ENCODE measurements around the gene NOL3. TPM values are rescaled to one million over a fixed set of nuclear protein-coding genes. Genes with fewer than 3 reads are reported as not detected.
A peak's percentile ranks its signal among the peaks of the same experiment; 100 is the strongest.

NOL3 gene
- total RNA-seq, 1 donor from 2014 or later, result 2.6 TPM

DNA sequence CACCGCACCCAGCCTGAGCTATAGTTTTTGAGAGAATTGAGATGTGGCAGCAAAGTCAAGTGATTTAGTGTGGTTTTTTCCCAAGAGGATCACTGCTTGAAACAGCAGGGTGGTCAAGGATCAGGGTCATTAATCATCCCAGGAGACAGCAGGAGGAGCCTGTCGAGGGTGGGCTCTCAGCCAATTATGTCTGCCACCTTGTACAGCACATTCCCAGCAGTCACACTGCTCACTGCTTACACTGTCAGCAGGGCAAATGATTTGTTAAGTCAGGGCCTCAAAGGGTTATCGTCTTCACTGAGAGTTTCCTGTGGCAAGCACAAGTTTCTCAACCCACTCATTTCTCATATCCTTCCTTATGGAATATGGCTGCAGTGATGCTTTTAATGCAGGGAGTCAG lies 32.7 kb upstream of the NOL3 start:
- Mint-ChIP-seq H3K4me1 (ENCODE audit: unreplicated experiment) (peaks cover 4% of the 10 kb centered on the region), H3K36me3 (ENCODE audit: low read depth, unreplicated experiment) (peaks cover 36% of the 10 kb centered on the region), H3K27me3 (ENCODE audit: unreplicated experiment) (no peaks in the 10 kb centered on the region), H3K4me3 (ENCODE audit: unreplicated experiment) (no peak overlapping the region), H3K9me3 (ENCODE audit: unreplicated experiment) (no peaks in the 10 kb centered on the region), H3K27ac (ENCODE audit: unreplicated experiment) (no peak overlapping the region)
- DNase-seq (ENCODE audit: low spot score), result no peak
- TF ChIP-seq, protein P1, sequence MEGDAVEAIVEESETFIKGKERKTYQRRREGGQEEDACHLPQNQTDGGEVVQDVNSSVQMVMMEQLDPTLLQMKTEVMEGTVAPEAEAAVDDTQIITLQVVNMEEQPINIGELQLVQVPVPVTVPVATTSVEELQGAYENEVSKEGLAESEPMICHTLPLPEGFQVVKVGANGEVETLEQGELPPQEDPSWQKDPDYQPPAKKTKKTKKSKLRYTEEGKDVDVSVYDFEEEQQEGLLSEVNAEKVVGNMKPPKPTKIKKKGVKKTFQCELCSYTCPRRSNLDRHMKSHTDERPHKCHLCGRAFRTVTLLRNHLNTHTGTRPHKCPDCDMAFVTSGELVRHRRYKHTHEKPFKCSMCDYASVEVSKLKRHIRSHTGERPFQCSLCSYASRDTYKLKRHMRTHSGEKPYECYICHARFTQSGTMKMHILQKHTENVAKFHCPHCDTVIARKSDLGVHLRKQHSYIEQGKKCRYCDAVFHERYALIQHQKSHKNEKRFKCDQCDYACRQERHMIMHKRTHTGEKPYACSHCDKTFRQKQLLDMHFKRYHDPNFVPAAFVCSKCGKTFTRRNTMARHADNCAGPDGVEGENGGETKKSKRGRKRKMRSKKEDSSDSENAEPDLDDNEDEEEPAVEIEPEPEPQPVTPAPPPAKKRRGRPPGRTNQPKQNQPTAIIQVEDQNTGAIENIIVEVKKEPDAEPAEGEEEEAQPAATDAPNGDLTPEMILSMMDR (IDR thresholded peaks at IDR 0.05; ENCODE audit: unreplicated experiment), result no peak

DNA sequence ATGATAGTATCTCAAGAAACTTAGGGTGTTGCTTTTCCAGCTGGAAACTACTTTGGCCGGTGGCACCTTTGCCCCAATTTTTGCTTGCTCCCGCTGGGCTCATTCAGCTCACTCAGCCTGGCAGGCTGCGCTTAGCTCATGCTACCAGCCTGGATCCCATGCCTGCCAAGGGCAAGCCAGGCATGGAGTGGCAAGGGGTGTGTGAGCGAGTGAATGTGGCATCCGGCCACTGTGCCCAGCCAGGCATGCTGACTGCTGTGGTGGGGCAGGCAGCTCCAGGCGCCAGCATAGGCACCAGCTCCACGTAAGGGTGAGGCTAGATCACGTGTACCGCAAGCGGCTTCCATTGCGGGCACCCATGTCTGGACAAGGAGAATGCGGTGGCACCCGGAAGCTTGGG lies 28.9 kb upstream of the NOL3 start:
- H3K36me3 Mint-ChIP-seq (ENCODE audit: low read depth, unreplicated experiment), result peaks cover 35% of the 10 kb centered on the region
- H3K4me1 Mint-ChIP-seq (ENCODE audit: unreplicated experiment), result no peaks in the 10 kb centered on the region
- H3K27me3 Mint-ChIP-seq (ENCODE audit: unreplicated experiment), result peaks cover 10% of the 10 kb centered on the region
- no peak for DNase-seq (ENCODE audit: low spot score)
- no peak overlapping the region for H3K27ac Mint-ChIP-seq (ENCODE audit: unreplicated experiment)
- no peaks in the 10 kb centered on the region for H3K9me3 Mint-ChIP-seq (ENCODE audit: unreplicated experiment)
- TF ChIP-seq, protein P1 (IDR thresholded peaks at IDR 0.05; ENCODE audit: unreplicated experiment), result no peak
- H3K4me3 Mint-ChIP-seq (ENCODE audit: unreplicated experiment), result no peak overlapping the region

DNA sequence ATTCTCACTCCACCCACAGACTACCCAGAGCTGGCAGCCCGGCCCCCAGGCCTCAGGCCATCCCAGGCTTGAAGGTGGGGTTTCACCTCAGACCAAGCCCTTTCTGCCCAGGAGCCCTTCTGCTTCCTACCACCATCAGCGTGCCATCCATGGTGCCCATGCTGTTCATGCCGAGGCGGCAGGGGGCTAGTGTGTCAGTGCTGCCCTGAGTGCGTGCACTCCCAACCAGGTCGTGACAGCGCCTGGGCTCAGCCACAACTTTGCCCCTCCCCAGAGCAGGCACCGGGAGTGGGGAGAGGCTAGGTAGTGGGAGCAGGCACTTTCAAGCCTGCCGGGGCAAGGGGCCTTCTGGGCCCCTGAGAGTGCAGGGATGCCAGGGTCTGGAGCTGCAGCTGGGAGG lies 28.0 kb upstream of the NOL3 start:
- Mint-ChIP-seq H3K4me1 (ENCODE audit: unreplicated experiment) (no peaks in the 10 kb centered on the region), H3K36me3 (ENCODE audit: low read depth, unreplicated experiment) (peaks cover 35% of the 10 kb centered on the region), H3K27ac (ENCODE audit: unreplicated experiment) (no peak overlapping the region), H3K27me3 (ENCODE audit: unreplicated experiment) (peaks cover 11% of the 10 kb centered on the region), H3K9me3 (ENCODE audit: unreplicated experiment) (no peaks in the 10 kb centered on the region), H3K4me3 (ENCODE audit: unreplicated experiment) (peak overlapping the region; percentile 53)
- TF ChIP-seq, protein P1 (IDR thresholded peaks at IDR 0.05; ENCODE audit: unreplicated experiment), result no peak
- no peak for DNase-seq (ENCODE audit: low spot score)

DNA sequence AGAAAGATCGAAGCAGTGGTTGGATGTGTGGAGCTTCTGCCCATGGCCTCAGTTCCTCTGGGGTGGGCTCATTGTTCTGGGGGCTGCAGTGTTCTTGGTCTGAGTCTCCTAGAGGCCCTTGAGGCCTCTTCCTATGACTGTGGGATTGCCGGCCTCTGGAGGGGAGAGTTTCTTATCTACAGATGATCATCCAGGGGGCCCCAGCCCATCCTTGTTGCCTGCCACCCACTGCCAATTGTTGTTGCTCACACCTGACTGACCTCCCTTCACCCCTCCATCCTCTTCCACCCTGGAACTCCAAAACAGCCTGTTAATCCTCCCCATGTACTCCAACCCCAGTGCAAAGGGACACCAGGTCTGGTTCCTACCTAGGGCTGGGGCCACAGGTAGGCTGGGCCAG lies 25.4 kb upstream of the NOL3 start:
- Mint-ChIP-seq H3K27me3 (ENCODE audit: unreplicated experiment) (peaks cover 19% of the 10 kb centered on the region), H3K4me1 (ENCODE audit: unreplicated experiment) (no peaks in the 10 kb centered on the region), H3K27ac (ENCODE audit: unreplicated experiment) (no peak overlapping the region), H3K4me3 (ENCODE audit: unreplicated experiment) (no peak overlapping the region), H3K36me3 (ENCODE audit: low read depth, unreplicated experiment) (peaks cover 35% of the 10 kb centered on the region), H3K9me3 (ENCODE audit: unreplicated experiment) (no peaks in the 10 kb centered on the region)
- no peak for DNase-seq (ENCODE audit: low spot score)
- TF ChIP-seq, protein P1 (IDR thresholded peaks at IDR 0.05; ENCODE audit: unreplicated experiment), result no peak

DNA sequence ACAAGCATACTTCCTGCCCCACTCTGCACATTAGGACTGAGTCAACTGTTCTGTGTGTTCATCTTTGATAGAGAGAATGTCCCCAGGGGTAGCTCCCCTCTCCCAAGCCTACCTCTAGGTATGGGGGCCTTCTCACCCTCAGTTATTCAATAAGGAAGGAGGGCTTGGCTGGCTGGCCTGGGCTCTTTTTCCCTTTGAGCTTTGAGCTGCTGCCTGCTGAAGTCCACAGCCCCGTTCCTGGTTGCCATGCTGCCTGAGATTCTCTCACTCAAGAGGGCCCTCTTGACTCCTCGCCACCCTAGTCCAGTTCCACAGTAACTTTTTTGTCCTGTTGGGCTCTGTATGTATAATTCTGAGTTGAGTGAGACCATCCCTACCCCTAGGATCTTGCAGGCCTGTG lies 24.6 kb upstream of the NOL3 start:
- peaks cover 19% of the 10 kb centered on the region for H3K27me3 Mint-ChIP-seq (ENCODE audit: unreplicated experiment)
- H3K27ac Mint-ChIP-seq (ENCODE audit: unreplicated experiment), result no peak overlapping the region
- no peak for DNase-seq (ENCODE audit: low spot score)
- no peak overlapping the region for H3K4me3 Mint-ChIP-seq (ENCODE audit: unreplicated experiment)
- H3K36me3 Mint-ChIP-seq (ENCODE audit: low read depth, unreplicated experiment), result peaks cover 29% of the 10 kb centered on the region
- H3K4me1 Mint-ChIP-seq (ENCODE audit: unreplicated experiment), result no peaks in the 10 kb centered on the region
- no peaks in the 10 kb centered on the region for H3K9me3 Mint-ChIP-seq (ENCODE audit: unreplicated experiment)
- TF ChIP-seq, protein P1 (IDR thresholded peaks at IDR 0.05; ENCODE audit: unreplicated experiment), result no peak
